SK-N-SH treated with all-trans-retinoic acid at 6 μM for 48 hours (cell line): ENCODE measurements around the gene MFSD8.
A peak's percentile ranks its signal among the peaks of the same experiment; 100 is the strongest.

Experiments
- ATAC-seq: fragments of 200-7000 bp; cut with Tn5 transposase; 3 replicates; pipeline ENCODE4 v1.9.1; 2020; ENCODE audit warnings: mild to moderate bottlenecking, moderate library complexity
- ARNTL ChIP-seq: fragments of 450-650 bp; formaldehyde crosslinking; IDR thresholded peaks from 2 replicates; pipeline ENCODE4 v1.5.0; 2020; ENCODE audit warnings: low read depth, mild to moderate bottlenecking, moderate library complexity, borderline replicate concordance
- BACH2 ChIP-seq: fragments of 250-450 bp; sonication (Bioruptor Pico); IDR thresholded peaks from 2 replicates; pipeline ENCODE4 v1.9.0; 2021; ENCODE audit warnings: mild to moderate bottlenecking, borderline replicate concordance
- CREB5 ChIP-seq: fragments of 250-450 bp; sonication (Bioruptor Pico); IDR thresholded peaks from 2 replicates; pipeline ENCODE4 v1.5.1; 2020; ENCODE audit warnings: low read depth, mild to moderate bottlenecking, moderate library complexity
- CSDC2 ChIP-seq: fragments of 250-450 bp; sonication (Bioruptor Pico); IDR thresholded peaks from 2 replicates; pipeline ENCODE4 v1.5.0; 2020; ENCODE audit warnings: mild to moderate bottlenecking, moderate library complexity
- CSRNP3 ChIP-seq: fragments of 250-450 bp; sonication (Bioruptor Pico); IDR thresholded peaks from 2 replicates; pipeline ENCODE4 v1.5.1; 2021; ENCODE audit warnings: mild to moderate bottlenecking, moderate library complexity
- ESRRG ChIP-seq: fragments of 250-450 bp; sonication (Bioruptor Pico); IDR thresholded peaks from 2 replicates; pipeline ENCODE4 v1.6.1; 2021; ENCODE audit warnings: mild to moderate bottlenecking
- GLIS3 ChIP-seq: fragments of 250-450 bp; sonication (Bioruptor Pico); IDR thresholded peaks from 2 replicates; pipeline ENCODE4 v1.5.0; 2020; ENCODE audit warnings: mild to moderate bottlenecking, moderate library complexity
- OSR1 ChIP-seq: fragments of 250-450 bp; sonication (Bioruptor Pico); IDR thresholded peaks from 2 replicates; pipeline ENCODE4 v1.8.0; 2022; ENCODE audit warnings: moderate library complexity, mild to moderate bottlenecking, inconsistent platforms
- PATZ1 ChIP-seq: fragments of 250-450 bp; sonication (Bioruptor Pico); IDR thresholded peaks from 2 replicates; pipeline ENCODE4 v1.8.0; 2020; ENCODE audit warnings: mild to moderate bottlenecking, moderate library complexity, borderline replicate concordance
- POU6F1 ChIP-seq: fragments of 250-450 bp; sonication (Bioruptor Pico); IDR thresholded peaks from 2 replicates; pipeline ENCODE4 v1.8.0; 2021; ENCODE audit warnings: low read depth, mild to moderate bottlenecking, moderate library complexity, borderline replicate concordance
- PPARA ChIP-seq: fragments of 250-450 bp; sonication (Bioruptor Pico); IDR thresholded peaks from 2 replicates; pipeline ENCODE4 v1.5.0; 2020; ENCODE audit warnings: mild to moderate bottlenecking, borderline replicate concordance
- RARB ChIP-seq: fragments of 250-450 bp; sonication (Bioruptor Pico); IDR thresholded peaks from 2 replicates; pipeline ENCODE4 v1.8.0; 2021; ENCODE audit warnings: mild to moderate bottlenecking, moderate library complexity
- SNAI2 ChIP-seq: fragments of 250-450 bp; sonication (Bioruptor Pico); IDR thresholded peaks from 2 replicates; pipeline ENCODE4 v1.5.0; 2020; ENCODE audit warnings: mild to moderate bottlenecking, moderate library complexity
- TCF4 ChIP-seq: fragments of 250-450 bp; sonication (Bioruptor Pico); IDR thresholded peaks from 2 replicates; pipeline ENCODE4 v1.8.0; 2021; ENCODE audit warnings: mild to moderate bottlenecking, moderate library complexity, borderline replicate concordance
- TOX ChIP-seq: fragments of 250-450 bp; sonication (Bioruptor Pico); IDR thresholded peaks from 2 replicates; pipeline ENCODE4 v1.8.0; 2021; ENCODE audit warnings: mild to moderate bottlenecking, moderate library complexity, borderline replicate concordance
- TSHZ2 ChIP-seq: fragments of 250-450 bp; sonication (Bioruptor Pico); IDR thresholded peaks from 2 replicates; pipeline ENCODE4 v1.5.0; 2020; ENCODE audit warnings: mild to moderate bottlenecking, moderate library complexity
- ZC3H10 ChIP-seq: fragments of 250-450 bp; sonication (Bioruptor Pico); IDR thresholded peaks from 2 replicates; pipeline ENCODE4 v1.5.1; 2021; ENCODE audit warnings: mild to moderate bottlenecking, moderate library complexity
- ZFP3 ChIP-seq: fragments of 250-450 bp; sonication (Bioruptor Pico); IDR thresholded peaks from 2 replicates; pipeline ENCODE4 v1.5.0; 2020; ENCODE audit warnings: mild to moderate bottlenecking, moderate library complexity
- ZNF565 ChIP-seq: fragments of 450-650 bp; formaldehyde crosslinking; conservative IDR thresholded peaks from 2 replicates; pipeline ENCODE4 v1.5.0; 2020; ENCODE audit warnings: low read depth, mild to moderate bottlenecking, moderate library complexity
- ZNF70 ChIP-seq: fragments of 450-650 bp; formaldehyde crosslinking; IDR thresholded peaks from 2 replicates; pipeline ENCODE4 v1.5.0; 2020; ENCODE audit warnings: mild to moderate bottlenecking, moderate library complexity
- ZNF8 ChIP-seq: fragments of 450-650 bp; formaldehyde crosslinking; IDR thresholded peaks from 2 replicates; pipeline ENCODE4 v1.5.0; 2020; ENCODE audit warnings: mild to moderate bottlenecking, moderate library complexity

MFSD8 gene

GRCh38 chr4:127880763-127881562 is 84.0 kb downstream of the MFSD8 start, which contains the start of gene PLK4:
Gene PLK4 (plus strand): TSS chr4:127880893. CDS start chr4:127881135, 242 bp downstream.
- ATAC-seq: peak; percentile 93
- TF ChIP-seq GLIS3 (CRISPR knock-in tag): no peak
- no peak for TF ChIP-seq ZC3H10 (CRISPR knock-in tag)
- no peak for TF ChIP-seq TCF4 (CRISPR knock-in tag)
- TF ChIP-seq BACH2 (CRISPR knock-in tag): no peak
- TF ChIP-seq POU6F1: no peak
- no peak for TF ChIP-seq CSRNP3 (CRISPR knock-in tag)
- TF ChIP-seq TSHZ2 (CRISPR knock-in tag): no peak
- TF ChIP-seq ESRRG: no peak
- no peak for TF ChIP-seq CREB5 (CRISPR knock-in tag)
- no peak for TF ChIP-seq PATZ1
- TF ChIP-seq ARNTL: no peak
- no peak for TF ChIP-seq ZFP3 (CRISPR knock-in tag)
- no peak for TF ChIP-seq ZNF8
- no peak for TF ChIP-seq SNAI2
- TF ChIP-seq PPARA (CRISPR knock-in tag): no peak
- TF ChIP-seq RARB: no peak

GRCh38 chr4:127875791-127876190 is 89.2 kb downstream of the MFSD8 start:
- ATAC-seq: no peak
- TF ChIP-seq PPARA (CRISPR knock-in tag): no peak
- TF ChIP-seq ZC3H10 (CRISPR knock-in tag): no peak
- TF ChIP-seq BACH2 (CRISPR knock-in tag): no peak
- TF ChIP-seq ZNF565: no peak
- TF ChIP-seq CREB5 (CRISPR knock-in tag): no peak
- no peak for TF ChIP-seq ZNF70
- no peak for TF ChIP-seq ZNF8
- no peak for TF ChIP-seq TOX (CRISPR knock-in tag)
- TF ChIP-seq TSHZ2 (CRISPR knock-in tag): no peak
- no peak for TF ChIP-seq OSR1
- no peak for TF ChIP-seq POU6F1
- TF ChIP-seq TCF4 (CRISPR knock-in tag): no peak
- no peak for TF ChIP-seq CSRNP3 (CRISPR knock-in tag)
- TF ChIP-seq SNAI2: no peak
- TF ChIP-seq CSDC2: no peak
